ENCODE data around the gene OPTN.

Gene OPTN

DNA sequence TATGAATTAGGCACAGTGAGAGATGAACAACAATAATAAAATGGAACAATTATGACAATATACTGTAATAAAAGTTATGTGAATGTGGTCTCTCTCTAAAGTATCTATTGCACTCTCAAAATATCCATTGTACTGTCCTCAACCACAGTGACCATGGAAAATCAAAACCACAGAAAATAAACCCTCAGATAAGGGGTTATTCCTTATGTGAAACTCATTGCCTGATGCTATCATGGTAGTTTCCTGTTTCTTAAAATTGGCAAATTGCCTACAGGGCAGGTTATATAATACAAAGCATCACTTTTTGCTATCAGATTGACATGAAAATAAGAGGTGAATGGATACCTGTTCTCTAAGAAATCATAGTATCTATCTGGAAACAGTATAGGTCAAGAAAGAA is 65.2 kb downstream of the OPTN start:
- TF ChIP-seq, protein P1, sequence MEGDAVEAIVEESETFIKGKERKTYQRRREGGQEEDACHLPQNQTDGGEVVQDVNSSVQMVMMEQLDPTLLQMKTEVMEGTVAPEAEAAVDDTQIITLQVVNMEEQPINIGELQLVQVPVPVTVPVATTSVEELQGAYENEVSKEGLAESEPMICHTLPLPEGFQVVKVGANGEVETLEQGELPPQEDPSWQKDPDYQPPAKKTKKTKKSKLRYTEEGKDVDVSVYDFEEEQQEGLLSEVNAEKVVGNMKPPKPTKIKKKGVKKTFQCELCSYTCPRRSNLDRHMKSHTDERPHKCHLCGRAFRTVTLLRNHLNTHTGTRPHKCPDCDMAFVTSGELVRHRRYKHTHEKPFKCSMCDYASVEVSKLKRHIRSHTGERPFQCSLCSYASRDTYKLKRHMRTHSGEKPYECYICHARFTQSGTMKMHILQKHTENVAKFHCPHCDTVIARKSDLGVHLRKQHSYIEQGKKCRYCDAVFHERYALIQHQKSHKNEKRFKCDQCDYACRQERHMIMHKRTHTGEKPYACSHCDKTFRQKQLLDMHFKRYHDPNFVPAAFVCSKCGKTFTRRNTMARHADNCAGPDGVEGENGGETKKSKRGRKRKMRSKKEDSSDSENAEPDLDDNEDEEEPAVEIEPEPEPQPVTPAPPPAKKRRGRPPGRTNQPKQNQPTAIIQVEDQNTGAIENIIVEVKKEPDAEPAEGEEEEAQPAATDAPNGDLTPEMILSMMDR (conservative IDR thresholded peaks at IDR 0.05; ENCODE audit: low read depth): no peak
- ChIA-PET CTCF (no interaction called here), POLR2A (ENCODE audit: low non-redundant PET) (no interaction called here)

DNA sequence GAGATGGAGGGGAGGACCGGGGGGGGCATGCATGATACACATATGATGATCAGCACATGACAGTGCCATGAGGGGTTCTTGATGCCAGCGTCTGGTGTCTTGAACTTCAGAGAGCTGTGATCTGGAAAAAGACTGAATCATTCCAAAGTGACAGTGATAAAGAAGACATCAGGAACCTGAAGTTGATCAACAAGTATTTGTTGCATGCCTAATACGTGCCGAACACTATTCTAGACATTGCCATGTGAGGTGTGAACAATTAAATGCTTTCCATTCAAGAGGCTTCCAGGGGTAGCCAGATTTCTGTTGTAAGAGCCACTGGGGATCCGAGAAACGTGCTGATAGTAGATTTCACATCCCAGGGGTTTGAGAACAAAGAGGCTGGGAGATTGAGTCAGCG is 67.6 kb downstream of the OPTN start:
- no peak overlapping the region for H3K27ac ChIP-seq
- TF ChIP-seq, protein P1 (conservative IDR thresholded peaks at IDR 0.05; ENCODE audit: low read depth): no peak
- ChIA-PET POLR2A (ENCODE audit: low non-redundant PET) (no interaction called here), CTCF (no interaction called here)
- no peak for DNase-seq (ENCODE audit: low spot score)

More for the DNA sequence above, 65.2 kb downstream of the OPTN start:
- no peak overlapping the region for H3K27ac ChIP-seq
- DNase-seq (ENCODE audit: low spot score): no peak

DNA sequence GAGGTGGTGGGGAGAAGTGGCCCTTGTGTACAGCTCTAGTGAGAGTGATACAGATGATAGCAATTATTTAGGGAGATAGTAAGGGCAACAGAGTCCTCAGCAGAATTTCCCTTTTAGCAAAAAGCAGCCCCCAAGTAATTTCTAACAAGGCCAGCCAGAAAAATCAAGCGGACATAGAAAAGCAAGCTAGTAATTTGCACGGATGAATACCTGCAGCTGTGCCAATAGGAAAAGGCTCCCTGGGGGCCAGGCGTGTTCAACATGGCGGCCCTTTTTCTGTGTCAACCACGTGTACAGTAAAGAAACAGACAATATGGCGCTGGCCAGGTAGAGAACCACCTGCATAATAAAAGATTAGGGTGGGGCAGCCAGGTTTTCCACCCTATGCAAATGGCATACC is 68.8 kb downstream of the OPTN start:
- no peak for DNase-seq (ENCODE audit: low spot score)
- no peak overlapping the region for H3K27ac ChIP-seq
- ChIA-PET CTCF (interaction anchor here (0.6 kb wide), 1 partner anchor 108 kb away, joined by 3 read pairs; no protein-coding TSS in a partner anchor), POLR2A (ENCODE audit: low non-redundant PET) (no interaction called here)
- TF ChIP-seq, protein P1 (conservative IDR thresholded peaks at IDR 0.05; ENCODE audit: low read depth): no peak

DNA sequence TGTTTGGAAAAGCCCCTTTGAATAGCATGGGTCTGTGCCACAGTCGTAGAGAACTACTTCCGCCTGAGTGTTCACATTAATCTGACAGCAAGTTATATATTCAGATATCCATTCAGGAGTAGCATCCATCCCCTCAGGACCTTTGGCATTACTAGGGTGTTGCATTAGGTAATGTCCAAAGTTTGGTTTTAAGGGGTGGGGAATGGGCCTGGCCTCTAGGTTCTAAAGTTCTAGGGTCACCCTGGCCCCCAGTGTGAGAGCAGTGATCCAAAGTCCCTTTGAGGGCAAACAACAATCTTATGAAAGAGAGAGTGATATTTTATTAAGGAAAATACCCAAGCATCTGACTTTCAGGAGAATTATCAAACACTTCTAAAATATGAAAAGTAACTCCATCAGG is 73.7 kb downstream of the OPTN start:
- TF ChIP-seq, protein P1 (conservative IDR thresholded peaks at IDR 0.05; ENCODE audit: low read depth): no peak
- DNase-seq (ENCODE audit: low spot score): no peak
- POLR2A ChIA-PET (ENCODE audit: low non-redundant PET): no interaction called here
- CTCF ChIA-PET: no interaction called here
- no peak overlapping the region for H3K27ac ChIP-seq

DNA sequence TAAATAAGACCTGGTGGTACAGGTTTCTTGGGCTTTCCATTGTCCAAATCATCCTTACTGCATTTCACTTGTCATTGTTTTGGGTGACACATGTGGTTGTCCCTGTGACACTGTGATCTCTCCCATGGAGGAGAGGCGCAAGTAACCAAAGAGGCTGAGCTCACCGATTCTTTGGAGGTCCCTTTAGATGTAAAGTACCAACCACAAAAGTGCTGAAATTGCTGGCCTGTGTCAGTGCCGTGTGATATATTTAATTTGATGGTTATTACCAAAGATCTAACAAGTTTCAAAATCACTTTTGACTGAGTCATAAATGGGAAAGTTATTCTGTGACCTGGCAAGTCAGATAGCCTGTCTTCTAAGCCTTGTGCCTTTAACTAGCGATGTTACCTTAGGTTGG is 80.8 kb downstream of the OPTN start:
- ChIA-PET POLR2A (ENCODE audit: low non-redundant PET) (no interaction called here), CTCF (interaction anchor here (0.6 kb wide), 1 partner anchor 37 kb away, joined by 7 read pairs; no protein-coding TSS in a partner anchor)
- TF ChIP-seq, protein P1 (conservative IDR thresholded peaks at IDR 0.05; ENCODE audit: low read depth): no peak
- H3K27ac ChIP-seq: no peak overlapping the region
- DNase-seq (ENCODE audit: low spot score): no peak

DNA sequence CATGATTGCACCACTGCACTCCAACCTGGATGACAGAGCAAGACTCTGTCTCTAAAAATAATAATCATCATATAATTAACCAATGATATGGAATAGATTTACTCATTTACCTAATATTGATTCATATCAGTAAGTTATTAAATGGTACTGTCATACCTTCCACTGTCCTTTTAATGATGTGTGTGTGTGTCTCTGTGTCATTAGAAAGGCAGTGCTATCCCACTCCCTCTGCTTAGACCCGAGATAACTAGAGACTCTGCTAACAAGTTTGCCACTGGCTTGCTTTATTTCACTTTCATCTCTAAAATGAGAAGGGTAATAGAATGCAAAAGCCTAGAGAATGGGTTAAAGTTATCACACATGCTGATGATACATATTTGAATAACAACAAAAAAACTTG is 82.5 kb downstream of the OPTN start:
- TF ChIP-seq, protein P1 (conservative IDR thresholded peaks at IDR 0.05; ENCODE audit: low read depth): no peak
- H3K27ac ChIP-seq: no peak overlapping the region
- ChIA-PET CTCF (no interaction called here), POLR2A (ENCODE audit: low non-redundant PET) (no interaction called here)
- DNase-seq (ENCODE audit: low spot score): no peak

DNA sequence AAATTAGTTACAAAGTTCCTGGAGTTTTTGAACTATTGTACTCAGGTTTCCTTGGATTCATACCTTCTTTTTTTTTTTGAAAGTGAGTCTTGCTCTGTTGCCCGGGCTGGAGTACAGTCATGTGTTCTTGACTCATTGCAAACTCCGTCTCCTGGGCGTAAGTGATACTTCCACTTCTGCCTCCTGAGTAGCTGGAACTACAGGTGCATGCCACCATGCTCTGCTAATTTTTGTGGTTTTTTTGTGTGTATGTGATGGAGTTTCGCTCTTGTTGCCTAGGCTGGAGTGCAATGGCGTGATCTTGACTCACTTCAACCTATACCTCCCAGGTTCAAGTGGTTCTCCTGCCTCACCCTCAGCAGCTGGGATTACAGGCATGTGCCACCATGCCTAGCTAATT is 83.7 kb downstream of the OPTN start:
- POLR2A ChIA-PET (ENCODE audit: low non-redundant PET): no interaction called here
- no peak overlapping the region for H3K27ac ChIP-seq
- TF ChIP-seq, protein P1 (conservative IDR thresholded peaks at IDR 0.05; ENCODE audit: low read depth): no peak
- CTCF ChIA-PET: interaction anchor here (0.5 kb wide), 1 partner anchor 23 kb away, joined by 3 read pairs; no protein-coding TSS in a partner anchor
- no peak for DNase-seq (ENCODE audit: low spot score)
